GM21360 (cell line): Measurements from ENCODE around the gene LATS1.
"Not testable (repeated sequence)": the region's sequence is repeated elsewhere in the genome, so short reads cannot be mapped to it uniquely, and the experiment has no call there.

ENCODE experiments used
- ATAC-seq: cut with Tn5 transposase; IDR thresholded peaks from one replicate; pipeline ENCODE4 v1.9.1; 2021; ENCODE audit warnings: mild to moderate bottlenecking, moderate library complexity; ENCODE audit not compliant: unreplicated experiment

Gene LATS1

DNA sequence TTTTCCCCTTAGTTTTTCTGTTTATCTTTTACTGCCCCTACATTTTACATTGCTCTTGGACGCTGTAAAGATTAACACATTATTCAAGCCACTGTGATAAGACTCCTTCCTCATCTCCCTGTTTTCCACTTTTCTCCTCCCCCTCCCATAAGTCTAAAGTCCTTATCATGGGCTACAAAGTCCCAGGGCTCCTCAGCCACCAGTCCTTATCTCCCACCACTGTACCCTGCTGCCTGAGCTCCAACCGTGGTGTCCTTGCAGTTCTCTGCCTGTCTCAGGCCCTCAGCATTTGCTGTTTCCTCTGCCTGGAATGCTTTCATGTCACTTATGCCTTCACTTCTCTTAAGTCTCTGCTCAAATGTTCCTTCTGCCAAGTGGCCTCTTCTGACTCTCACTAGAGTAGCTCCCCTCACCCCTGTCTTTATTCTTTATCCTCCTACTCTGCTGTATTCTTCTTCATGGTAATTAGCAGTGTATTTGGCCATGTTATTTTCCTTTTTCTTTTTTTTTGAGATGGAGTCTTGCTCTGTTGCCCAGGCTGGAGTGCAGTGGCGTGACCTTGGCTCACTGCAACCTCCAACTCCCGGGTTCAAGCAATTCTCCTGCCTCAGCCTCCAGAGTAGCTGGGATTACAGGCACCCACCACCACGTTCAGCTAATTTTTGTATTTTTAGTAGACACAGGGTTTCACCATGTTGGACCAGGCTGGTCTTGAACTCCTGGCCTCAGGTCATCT, 10.8 kb upstream of the LATS1 start:
- ATAC-seq, result no peak

DNA sequence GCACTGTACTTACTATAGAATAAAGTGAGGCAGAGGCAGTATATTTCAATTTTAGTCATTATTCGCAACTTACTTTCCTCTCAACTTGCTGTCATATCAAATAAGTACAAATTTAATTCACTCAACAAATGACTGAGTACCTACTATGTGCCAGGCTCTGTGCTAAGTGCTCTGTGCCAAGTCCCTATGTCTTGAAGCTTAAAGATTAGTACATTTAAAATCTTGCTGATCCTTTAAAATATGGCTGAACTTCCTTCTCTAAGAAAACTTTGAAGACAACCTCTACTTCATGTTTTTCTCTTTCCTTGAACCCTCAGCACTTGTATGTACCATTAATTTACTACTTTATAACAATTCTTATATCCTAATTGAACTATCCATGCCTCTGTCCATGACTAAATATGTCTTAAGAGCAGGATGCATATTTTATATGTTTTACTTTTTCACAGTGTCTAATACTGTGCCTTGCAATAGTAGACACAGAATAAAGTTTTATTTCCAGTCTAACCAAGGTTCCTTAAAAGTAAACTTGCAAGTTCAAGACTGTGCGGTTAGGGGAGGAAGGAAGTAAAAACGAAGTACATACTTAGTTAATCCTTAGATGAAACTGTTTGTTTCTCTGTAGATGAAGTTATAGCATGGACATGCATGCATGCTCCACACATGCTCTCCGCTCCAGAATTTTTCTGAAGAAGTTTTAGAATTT, 10.0 kb upstream of the LATS1 start:
- no peak for ATAC-seq

DNA sequence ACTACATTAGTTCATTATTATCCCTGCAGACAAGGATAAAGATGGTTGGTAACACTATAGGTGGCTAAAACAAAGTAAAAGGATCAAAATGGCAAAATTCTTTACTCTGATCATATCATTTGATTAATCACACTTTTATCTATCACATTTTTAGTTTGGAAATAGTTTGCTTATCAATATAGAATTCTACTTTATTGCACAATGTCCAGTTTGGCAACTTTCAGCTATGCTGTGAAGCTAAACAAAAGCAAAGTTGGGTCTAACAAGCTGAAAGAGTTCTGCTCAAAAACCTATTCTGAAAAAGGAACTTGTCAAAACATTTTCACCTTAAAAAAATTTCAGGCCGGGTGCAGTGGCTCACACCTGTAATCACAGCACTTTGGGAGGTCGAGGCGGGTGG, 7.9 kb upstream of the LATS1 start:
- ATAC-seq, result no peak

DNA sequence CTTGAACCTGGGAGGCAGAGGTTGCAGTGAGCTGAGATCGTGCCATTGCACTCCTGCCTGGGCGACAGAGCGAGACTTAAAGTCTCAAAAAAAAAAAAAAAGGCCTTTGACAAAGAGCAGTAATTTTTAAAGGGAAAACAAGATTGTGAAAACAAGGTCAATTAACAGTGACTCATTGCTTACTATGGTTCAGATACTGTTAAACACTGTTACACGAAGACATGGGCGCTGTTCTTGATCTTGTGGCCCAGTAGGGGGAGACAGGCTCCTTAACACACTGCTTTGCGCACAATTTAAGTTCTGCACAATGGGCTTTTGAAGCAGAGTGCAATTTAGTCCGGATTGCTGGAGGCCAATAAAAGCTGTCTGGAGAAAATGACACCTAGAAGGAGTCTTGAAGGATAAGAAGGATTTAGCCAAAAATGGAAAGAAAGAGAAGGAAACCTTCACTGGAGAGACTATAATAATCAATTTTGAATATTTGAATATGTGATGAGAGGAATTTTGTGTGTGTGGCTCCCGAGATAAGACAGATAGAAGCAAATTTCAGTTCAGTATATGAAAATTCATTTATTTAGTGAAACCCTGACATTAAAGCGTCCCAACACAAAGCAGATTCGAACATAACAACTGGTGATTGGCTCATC, 6.0 kb upstream of the LATS1 start:
- no peak for ATAC-seq

DNA sequence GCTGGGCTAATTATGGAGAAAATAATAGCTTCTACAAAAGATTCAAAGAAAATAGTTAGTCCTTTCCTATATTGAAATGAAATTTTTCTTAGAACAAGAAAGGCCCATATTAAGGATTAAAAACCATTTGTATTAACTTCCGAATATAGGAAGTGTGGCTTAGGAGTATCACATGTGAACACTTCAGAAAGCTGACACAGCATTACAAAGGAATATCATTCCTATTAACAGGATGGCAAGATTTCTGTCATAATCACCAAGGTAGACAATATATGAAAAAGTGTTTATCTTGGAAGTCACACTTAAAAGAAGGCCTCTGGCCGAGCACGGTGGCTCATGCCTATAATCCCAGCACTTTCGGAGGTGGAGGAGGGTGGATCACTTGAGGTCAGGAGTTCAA, 5.4 kb upstream of the LATS1 start:
- ATAC-seq, result no peak

DNA sequence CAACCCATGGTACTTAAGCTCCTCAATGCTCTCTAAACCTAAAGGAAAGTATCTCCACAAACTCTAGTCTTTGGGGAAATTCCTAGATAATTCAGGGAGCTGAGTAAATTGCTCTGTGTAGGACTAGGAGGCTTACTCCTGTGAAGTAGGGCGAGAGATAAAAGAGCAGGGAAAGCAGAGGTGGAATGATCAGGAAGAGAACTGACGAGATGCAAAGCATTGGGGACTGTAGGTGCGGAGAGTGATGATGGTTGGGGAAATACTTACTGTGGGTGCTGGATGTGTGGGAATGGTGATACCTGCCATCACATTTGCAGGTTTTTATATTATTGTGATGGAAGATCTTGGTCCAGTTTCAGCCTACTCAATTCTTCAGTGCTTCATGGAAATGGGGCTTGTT, 1.6 kb upstream of the LATS1 start:
- no peak for ATAC-seq

DNA sequence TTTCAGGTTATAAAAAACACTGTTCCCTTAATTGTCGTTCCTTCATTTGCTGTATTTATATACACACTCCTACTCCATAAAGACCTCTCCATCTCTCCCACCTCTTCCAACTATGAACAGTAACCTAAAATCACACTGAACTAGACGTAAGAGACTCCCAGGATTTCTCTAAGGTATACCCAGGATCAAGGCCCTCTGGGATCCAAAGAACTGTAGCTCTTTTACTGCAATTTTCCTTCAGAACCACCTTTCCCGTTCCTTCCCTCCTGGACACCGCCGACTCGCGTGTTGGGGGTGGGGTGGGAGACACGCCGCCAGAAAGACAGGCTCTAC, 680 bp downstream of the LATS1 start:
- ATAC-seq, result no peak

DNA sequence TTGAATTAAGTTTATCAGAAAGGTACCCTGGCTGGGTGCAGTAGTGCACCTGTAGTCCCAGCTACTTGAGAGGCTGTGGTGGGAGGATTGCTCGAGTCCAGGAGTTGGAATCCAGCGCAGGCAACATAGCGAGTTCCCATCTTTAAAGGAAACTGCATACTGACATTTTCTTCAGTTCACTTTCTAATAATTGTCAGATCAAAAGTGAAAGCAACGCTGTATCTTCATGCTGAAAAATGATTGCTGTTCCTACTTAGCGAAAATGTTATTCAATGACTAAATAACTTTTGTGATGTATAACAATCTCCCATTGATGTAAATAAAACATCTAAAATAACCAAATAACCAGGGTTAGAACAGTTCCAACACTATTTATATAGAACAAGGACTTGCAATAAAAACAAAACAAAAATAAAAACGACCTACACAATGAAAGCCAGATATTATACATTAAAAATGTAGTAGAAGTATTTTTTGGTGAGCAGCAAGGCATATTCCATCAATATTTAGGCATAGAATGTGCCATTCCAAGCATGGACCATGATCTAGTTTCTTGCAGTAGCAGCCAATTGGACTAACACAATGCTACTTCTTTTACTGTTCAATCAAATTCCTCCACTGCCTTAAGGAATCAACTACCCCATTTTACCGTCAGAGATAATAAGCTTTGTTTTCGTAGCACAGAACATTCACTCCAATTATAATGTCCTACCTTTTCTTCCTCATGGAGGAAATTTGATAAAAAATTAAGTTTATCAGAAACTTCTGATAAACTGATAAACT, 1.5 kb downstream of the LATS1 start:
- no peak for ATAC-seq

DNA sequence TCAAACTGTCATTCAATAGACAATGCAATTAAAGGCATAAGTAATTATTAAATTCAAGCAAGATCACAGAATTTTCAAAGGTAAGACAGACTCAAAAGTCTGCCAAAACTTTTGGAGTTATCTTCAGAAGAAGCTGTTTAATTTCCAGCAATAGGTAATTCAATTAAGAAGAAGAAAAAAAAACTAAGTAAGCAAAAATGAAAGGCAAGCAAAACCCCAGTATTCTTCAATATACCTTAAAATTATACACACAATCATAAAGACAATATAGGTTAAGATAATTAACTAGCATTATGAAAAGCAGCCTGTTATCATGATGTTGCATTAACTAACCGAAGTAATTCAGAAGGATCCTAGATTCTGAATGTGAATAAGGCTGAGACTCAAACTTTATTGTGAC, 3.5 kb downstream of the LATS1 start:
- no peak for ATAC-seq

DNA sequence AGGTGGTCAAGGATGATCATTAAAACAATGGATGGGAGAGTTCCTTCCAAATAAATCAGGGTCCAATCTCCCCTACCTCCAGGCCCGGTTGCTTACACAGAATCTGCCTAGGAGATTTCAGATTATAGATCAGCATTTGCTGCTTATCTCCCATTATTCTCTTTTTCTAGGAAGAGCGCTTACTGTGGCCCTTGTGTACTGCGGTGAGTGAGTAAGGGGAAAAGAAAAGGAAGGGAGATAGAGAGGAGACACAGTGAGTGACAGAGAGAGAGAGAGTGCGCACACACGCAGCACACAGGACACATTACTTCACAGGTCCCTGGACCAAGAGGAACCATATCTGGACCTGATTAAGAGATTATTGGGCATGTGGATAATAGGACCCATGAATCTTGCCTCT, 6.2 kb downstream of the LATS1 start:
- no peak for ATAC-seq

DNA sequence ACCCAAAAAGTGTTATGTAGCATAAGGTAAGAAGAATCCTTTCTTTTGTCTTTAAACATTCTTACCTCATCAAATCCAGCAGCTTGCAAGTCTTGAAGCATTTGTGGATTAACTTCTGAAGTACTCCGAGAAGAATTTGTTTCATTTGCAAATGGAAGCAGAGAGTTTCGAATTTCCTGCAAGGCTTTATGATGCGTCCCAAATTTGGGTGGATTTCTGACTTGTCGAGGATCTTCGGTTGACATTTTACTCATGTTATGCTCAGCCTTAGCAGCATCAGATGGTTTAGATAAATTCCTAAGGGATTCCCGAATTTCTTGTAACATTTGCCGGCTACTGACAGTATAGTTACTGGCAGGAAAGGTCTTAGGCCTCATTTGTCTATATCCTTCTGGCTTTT, 16.2 kb downstream of the LATS1 start:
- ATAC-seq, result no peak

DNA sequence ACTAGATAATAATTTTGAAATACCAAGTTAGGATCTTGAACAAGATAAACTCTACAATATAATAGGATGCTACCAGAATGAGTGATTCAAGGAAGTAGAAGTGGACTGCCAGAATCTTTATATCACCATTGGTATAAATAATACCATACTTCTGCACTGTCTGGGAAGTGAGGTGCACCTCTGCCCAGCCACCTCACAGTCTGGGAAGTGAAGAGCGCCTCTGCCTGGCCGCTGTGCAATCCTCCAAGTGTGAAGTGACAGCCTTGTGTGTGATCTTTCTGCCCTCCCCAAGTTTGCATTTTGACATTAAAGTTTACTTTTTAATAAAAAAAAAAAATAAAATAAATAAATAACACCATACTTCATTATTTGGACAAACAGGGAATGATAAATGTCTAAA, 18.8 kb downstream of the LATS1 start:
- ATAC-seq, result no peak

DNA sequence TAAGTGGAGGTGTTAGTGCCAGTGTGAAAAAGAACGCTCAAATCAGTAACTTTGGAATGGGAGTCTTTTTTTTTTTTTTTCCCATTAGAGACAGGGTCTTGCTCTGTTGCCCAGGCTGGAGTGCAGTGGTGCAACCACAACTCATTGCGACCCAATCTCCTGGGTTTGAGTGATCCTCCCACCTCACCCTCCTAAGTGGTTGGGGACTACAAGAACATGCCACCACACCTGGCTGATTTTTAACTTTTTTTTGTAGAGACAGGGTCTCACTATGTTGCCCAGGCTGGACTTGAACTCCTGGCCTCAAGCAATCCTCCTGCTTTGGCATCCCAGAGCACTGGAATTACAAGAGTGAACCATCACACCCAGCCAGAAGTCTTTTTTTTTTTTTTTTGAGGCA, 19.7 kb downstream of the LATS1 start:
- no peak for ATAC-seq

DNA sequence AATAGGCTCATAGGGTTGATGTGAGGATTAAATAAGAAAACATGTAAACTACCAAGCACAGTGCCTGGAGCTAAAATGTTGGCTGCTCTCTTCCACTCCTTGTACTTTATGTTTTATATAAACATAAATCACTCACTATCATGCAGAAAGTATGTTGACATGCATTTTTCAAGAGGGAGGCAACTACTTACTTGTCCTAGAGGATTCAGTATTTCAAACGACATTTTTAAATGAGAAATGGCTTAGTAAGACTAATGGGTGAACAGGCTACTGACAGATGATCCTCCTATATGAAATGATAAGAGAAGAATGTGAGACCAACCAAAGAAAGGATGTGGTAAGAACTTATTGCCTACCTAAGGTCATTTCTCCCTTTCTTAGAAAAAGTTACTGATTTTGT, 21.0 kb downstream of the LATS1 start:
- ATAC-seq, result no peak

DNA sequence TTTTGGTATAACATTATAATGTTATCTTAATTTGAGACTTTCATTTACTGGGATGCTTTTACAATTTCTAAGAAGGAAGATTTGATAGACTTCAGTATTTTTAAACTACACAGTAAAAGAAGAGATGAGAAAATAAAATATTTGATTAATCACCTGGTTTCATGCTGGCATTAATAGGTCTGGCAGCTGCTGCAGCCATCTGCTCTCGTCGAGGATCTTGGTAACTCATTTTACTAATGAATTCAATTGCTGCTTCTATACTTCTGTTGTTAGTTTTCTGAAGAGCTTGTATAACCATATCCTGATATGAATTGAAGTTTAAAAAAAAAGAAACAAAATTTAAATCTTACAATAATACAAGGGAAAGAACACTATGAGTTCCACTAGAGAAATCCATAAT, 23.0 kb downstream of the LATS1 start:
- ATAC-seq, result no peak

DNA sequence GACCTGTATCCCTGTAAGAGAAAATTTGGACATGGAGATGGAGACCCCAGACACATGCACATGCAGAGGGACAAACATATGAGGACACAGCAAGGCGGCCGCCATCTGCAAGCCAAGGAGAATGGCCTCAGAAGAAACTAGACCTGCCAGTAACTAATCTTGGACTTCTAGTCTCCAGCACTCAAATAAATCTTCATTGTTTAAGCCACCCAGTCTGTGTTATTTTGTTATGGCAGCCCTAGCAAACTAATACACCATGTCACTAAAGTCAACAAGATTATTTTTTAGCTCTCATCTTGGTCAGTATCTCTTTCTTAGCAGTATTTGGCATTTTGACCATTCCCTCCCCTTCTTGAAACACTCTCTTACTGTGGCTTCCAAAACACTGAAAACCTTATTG, 26.7 kb downstream of the LATS1 start:
- ATAC-seq, result no peak

DNA sequence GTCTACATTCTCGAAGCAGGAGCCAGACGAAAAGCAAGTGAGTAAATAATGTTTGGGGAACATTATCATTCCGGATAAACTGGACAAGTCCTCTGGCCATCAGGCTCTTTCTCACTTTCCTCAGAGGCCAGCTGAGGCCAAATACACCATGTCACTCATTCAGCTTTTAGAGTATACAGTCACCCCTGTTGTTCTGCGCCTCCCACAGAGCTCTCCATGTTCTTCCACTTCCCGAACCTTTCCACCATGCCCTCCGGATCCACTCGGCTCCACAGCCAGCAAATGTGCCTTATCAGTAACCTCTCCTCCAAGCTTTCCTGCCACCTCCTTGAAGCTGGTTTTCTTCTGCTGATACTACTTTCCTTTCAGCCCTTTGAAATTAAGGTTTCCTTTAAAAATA, 31.7 kb downstream of the LATS1 start:
- no peak for ATAC-seq

DNA sequence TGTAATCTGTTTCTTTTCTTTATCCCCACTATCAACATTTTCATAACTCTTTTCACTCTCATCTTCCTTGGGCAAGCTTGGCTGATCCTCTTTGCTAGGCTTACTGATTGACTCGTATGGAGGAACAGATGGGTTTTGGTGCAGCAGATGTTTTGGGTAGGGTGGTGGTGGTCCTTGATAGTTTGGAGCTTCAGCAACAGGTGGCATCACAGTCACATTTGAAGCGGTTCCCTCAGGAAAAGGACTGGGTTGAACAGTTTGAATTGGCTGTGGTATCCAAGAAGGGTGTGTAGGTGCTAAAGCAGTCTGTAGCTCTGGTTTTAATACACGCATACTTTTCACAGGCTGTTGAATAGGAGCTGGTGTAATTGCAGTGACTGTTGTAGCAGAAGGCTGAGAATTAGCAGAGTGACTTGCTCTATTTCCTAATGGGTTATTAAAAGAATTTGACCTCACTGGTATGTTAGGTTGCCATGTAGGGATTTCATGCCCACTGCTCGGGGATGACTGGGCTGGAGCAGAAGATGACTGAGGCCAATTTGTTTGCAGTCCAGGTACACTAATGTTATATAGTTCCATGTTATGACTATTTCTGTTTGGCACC, 34.5 kb downstream of the LATS1 start:
- ATAC-seq, result no peak

DNA sequence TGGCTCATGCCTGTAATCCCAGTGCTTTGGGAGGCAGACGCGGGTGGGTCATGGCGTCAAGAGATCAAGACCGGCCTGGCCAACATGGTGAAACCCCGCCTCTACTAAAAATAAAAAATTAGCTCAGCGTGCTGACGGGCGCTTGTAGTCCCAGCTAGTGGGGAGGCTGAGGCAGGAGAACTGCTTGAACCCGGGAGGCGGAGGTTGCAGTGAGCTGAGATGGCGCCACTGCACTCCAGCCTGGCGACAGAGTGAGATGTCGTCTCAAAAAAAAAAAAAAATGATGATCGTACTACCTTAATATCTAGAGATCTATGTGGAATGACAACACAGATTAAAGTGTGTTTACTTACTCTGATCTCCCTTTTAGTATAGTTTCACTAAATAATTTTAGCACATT, 36.1 kb downstream of the LATS1 start:
- ATAC-seq, result not testable (repeated sequence)

DNA sequence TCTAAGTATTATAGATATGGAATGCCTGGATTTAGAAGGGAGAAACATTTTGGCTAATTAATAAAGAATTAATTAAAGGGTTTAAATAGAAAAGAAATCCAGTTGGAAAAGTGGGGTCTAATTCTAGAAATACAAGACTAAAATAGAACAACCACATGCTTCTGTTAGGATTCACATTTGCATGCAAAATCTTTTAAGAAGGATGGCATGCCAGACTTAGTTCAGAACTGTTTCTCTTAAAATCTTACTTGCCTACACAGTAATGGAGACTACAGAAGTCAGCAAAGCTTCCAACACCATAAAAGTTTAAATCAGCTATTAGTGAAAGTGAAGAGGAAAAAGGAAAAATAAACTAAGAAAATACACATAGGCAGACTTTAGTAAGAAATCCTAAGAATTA, 36.7 kb downstream of the LATS1 start:
- ATAC-seq, result no peak

DNA sequence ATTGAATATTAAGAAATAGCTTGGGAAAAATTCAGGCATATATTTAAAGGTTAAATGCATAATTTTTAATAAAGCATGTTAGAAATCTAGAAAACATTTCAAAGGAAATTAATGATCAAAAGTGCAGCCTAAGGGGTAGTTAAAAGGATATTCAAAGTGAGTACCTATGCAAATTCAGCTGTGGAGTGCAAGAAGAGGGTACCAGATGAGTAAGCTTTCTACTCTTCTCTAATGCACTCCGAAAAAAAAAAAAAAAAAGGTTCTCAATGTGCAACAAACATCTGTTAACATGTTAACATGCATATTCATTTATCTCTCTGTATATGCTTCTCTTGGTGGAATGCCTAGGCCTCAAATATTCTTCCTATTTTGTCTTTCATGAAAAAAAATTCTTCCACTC, 37.4 kb downstream of the LATS1 start:
- ATAC-seq, result no peak
